ENCODE data around the gene DPEP2.
"Not testable (repeated sequence)": the region's sequence is repeated elsewhere in the genome, so short reads cannot be mapped to it uniquely, and the experiment has no call there.

The DPEP2 gene

DNA sequence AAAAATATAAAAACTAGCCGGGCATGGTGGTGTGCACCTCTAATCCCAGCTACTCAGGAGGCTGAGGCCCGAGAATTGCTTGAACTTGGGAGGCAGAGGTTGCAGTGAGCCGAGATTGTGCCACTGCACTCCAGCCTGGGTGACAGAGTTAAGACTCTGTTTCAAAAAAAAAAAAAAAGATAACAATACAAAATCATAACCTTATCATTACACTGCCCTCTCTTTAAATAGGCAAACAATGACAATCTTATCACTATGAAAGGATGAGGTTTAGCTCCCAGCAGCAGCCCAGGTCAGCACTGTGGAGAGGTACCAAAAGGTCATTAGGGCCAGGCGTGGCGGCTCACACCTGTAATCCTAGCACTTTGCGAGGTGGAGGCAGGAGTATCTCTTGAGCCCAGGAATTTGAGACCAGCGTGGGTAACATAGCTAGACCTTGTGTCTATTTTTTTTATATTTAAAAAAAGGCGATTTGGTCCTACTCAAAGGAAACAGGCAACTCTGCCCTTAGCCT, 19.9 kb upstream of the DPEP2 start:
- Histone ChIP-seq H3K27ac (ENCODE audit: low read length) (no peak overlapping the region), H2AFZ (ENCODE audit: low read length) (no peak overlapping the region), H3K27me3 (replicated peaks; ENCODE audit: insufficient read depth, low read length) (no peaks in the 10 kb centered on the region), H3K9me2 (replicated peaks; ENCODE audit: insufficient read depth, low read length) (no peaks in the 10 kb centered on the region), H3K79me2 (ENCODE audit: low read length) (peaks cover 34% of the 10 kb centered on the region), H3K4me1 (ENCODE audit: low read length) (0 out of 2 replicates have a peak, but pooled peaks cover 5% of the 10 kb centered on the region), H3K4me3 (ENCODE audit: low read length) (no peak overlapping the region), H3K4me2 (ENCODE audit: low read depth, low read length) (no peak overlapping the region), H3K36me3 (replicated peaks; ENCODE audit: insufficient read depth, low read length) (no peaks in the 10 kb centered on the region), H4K20me1 (ENCODE audit: insufficient read depth, low read length) (no peaks in the 10 kb centered on the region), H3F3A (ENCODE audit: insufficient read depth, low read length) (peaks cover 9% of the 10 kb centered on the region; the same call in 1 of the 2 replicates), H3K9ac (ENCODE audit: low read length) (no peak overlapping the region), H3K9me3 (replicated peaks; ENCODE audit: insufficient read depth, low read length) (no peaks in the 10 kb centered on the region)
- DNase-seq: no peak
- TF ChIP-seq, protein P1, sequence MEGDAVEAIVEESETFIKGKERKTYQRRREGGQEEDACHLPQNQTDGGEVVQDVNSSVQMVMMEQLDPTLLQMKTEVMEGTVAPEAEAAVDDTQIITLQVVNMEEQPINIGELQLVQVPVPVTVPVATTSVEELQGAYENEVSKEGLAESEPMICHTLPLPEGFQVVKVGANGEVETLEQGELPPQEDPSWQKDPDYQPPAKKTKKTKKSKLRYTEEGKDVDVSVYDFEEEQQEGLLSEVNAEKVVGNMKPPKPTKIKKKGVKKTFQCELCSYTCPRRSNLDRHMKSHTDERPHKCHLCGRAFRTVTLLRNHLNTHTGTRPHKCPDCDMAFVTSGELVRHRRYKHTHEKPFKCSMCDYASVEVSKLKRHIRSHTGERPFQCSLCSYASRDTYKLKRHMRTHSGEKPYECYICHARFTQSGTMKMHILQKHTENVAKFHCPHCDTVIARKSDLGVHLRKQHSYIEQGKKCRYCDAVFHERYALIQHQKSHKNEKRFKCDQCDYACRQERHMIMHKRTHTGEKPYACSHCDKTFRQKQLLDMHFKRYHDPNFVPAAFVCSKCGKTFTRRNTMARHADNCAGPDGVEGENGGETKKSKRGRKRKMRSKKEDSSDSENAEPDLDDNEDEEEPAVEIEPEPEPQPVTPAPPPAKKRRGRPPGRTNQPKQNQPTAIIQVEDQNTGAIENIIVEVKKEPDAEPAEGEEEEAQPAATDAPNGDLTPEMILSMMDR (IDR thresholded peaks at IDR 0.05; ENCODE audit: low read length): no peak
- TF ChIP-seq EZH2phosphoT487 (IDR thresholded peaks at IDR 0.05; ENCODE audit: low read length) (no peak), EZH2 (optimal IDR thresholded peaks at IDR 0.05; ENCODE audit: low read depth, low read length) (no peak)

DNA sequence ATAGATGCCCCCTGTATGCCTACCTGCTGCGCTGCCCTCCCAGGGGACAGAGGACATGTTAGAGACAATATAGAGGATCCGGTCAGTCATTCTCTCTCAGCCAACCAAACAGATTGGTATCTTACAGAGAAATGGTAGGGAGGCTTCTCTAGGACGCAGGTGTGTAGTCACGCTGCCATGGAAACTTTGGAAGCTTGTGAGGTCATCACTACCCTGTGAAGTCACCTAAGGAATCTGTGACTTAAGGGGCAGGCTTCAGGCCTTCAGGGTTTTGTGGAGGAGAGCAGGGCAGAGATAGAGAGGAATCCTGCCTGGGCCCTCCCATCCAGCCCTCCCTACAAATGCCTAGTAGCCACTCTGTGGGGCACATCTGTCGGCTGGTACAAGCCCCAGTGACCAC, 16.4 kb upstream of the DPEP2 start, which contains the start of gene DPEP2NB:
DPEP2NB (minus strand) TSS at position 231 of the 400 bp plus-strand sequence; CDS start at position 90, 141 bp downstream.
- TF ChIP-seq, protein P1 (IDR thresholded peaks at IDR 0.05; ENCODE audit: low read length): no peak
- no peak for TF ChIP-seq EZH2phosphoT487 (IDR thresholded peaks at IDR 0.05; ENCODE audit: low read length)
- TF ChIP-seq EZH2 (optimal IDR thresholded peaks at IDR 0.05; ENCODE audit: low read depth, low read length): no peak
- Histone ChIP-seq H3K4me1 (ENCODE audit: low read length) (no peaks in the 10 kb centered on the region), H3K27me3 (replicated peaks; ENCODE audit: insufficient read depth, low read length) (no peaks in the 10 kb centered on the region), H3K9me2 (replicated peaks; ENCODE audit: insufficient read depth, low read length) (no peaks in the 10 kb centered on the region), H3K4me3 (ENCODE audit: low read length) (no peak within 1 kb of the TSS), H3K36me3 (replicated peaks; ENCODE audit: insufficient read depth, low read length) (no peaks in the 10 kb centered on the region), H3K27ac (ENCODE audit: low read length) (no peak within 1 kb of the TSS), H3K9ac (ENCODE audit: low read length) (no peak within 1 kb of the TSS), H3K4me2 (ENCODE audit: low read depth, low read length) (no peak within 1 kb of the TSS), H3F3A (ENCODE audit: insufficient read depth, low read length) (peaks cover 9% of the 10 kb centered on the region; the same call in 1 of the 2 replicates), H4K20me1 (ENCODE audit: insufficient read depth, low read length) (no peaks in the 10 kb centered on the region), H2AFZ (ENCODE audit: low read length) (no peak within 1 kb of the TSS), H3K9me3 (replicated peaks; ENCODE audit: insufficient read depth, low read length) (no peaks in the 10 kb centered on the region), H3K79me2 (ENCODE audit: low read length) (no peaks in the 10 kb centered on the region)
- no peak for DNase-seq

DNA sequence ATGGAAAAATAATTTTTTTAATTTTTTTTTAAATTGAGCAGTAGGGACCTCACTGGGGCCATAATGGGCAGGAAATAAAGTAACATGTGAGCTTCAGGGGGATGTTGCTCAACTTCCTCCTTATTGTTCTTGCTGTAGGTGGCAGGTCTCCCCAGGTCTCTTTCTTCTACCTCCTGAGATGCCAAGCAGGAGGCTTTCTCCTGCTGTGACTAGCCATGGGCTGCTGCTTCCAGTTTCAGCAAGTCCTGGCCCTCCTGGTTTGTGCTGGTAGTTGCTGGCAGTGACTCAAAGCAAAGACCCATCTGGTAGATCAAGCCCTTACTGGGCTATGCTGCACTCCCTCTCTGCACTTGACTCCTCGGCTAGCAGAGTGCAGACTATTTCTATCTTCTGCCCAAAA, 14.2 kb upstream of the DPEP2 start:
- no peak for DNase-seq
- TF ChIP-seq EZH2phosphoT487 (IDR thresholded peaks at IDR 0.05; ENCODE audit: low read length) (no peak), EZH2 (optimal IDR thresholded peaks at IDR 0.05; ENCODE audit: low read depth, low read length) (no peak)
- TF ChIP-seq, protein P1 (IDR thresholded peaks at IDR 0.05; ENCODE audit: low read length): no peak
- Histone ChIP-seq H3K9ac (ENCODE audit: low read length) (no peak overlapping the region), H3K27me3 (replicated peaks; ENCODE audit: insufficient read depth, low read length) (no peaks in the 10 kb centered on the region), H3K79me2 (ENCODE audit: low read length) (no peaks in the 10 kb centered on the region), H2AFZ (ENCODE audit: low read length) (no peak overlapping the region), H3K4me1 (ENCODE audit: low read length) (no peaks in the 10 kb centered on the region), H3F3A (ENCODE audit: insufficient read depth, low read length) (no peaks in the 10 kb centered on the region), H3K27ac (ENCODE audit: low read length) (no peak overlapping the region), H3K4me2 (ENCODE audit: low read depth, low read length) (no peak overlapping the region), H3K36me3 (replicated peaks; ENCODE audit: insufficient read depth, low read length) (no peaks in the 10 kb centered on the region), H3K9me3 (replicated peaks; ENCODE audit: insufficient read depth, low read length) (no peaks in the 10 kb centered on the region), H3K9me2 (replicated peaks; ENCODE audit: insufficient read depth, low read length) (no peaks in the 10 kb centered on the region), H3K4me3 (ENCODE audit: low read length) (no peak overlapping the region), H4K20me1 (ENCODE audit: insufficient read depth, low read length) (no peaks in the 10 kb centered on the region)

DNA sequence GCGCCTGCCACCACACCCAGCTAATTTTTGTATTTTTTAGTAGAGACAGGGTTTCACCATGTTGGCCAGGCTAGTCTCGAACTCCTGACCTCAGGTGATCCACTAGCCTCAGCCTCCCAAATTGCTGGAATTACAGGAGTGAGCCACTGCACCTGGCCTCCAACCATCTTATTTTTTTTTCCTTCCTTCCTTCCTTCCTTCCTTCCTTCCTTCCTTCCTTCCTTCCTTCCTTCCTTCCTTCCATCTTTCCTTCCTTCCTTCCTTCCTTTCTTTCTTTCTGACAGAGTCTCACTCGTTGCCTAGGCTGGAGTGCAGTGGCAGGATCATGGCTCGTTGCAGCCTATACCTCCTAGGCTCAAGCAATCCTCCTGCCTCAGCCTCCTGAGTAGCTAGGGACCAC, 10.6 kb upstream of the DPEP2 start:
- H3K36me3 ChIP-seq (replicated peaks; ENCODE audit: insufficient read depth, low read length); H3K79me2 ChIP-seq (ENCODE audit: low read length); H3K4me2 ChIP-seq (ENCODE audit: low read depth, low read length); DNase-seq; H3K4me3 ChIP-seq (ENCODE audit: low read length); H3F3A ChIP-seq (ENCODE audit: insufficient read depth, low read length); H3K9me3 ChIP-seq (replicated peaks; ENCODE audit: insufficient read depth, low read length); H3K27me3 ChIP-seq (replicated peaks; ENCODE audit: insufficient read depth, low read length); H3K27ac ChIP-seq (ENCODE audit: low read length); H3K9ac ChIP-seq (ENCODE audit: low read length); H3K9me2 ChIP-seq (replicated peaks; ENCODE audit: insufficient read depth, low read length); H3K4me1 ChIP-seq (ENCODE audit: low read length); H2AFZ ChIP-seq (ENCODE audit: low read length); H4K20me1 ChIP-seq (ENCODE audit: insufficient read depth, low read length): not testable (repeated sequence)
